Measurements from ENCODE around the gene NOTUM. TPM values are rescaled to one million over a fixed set of nuclear protein-coding genes. Genes with fewer than 3 reads are reported as not detected.

NOTUM gene
- total and polyA plus RNA-seq, 7 experiments from 2014 or later, result 0.35 to 0.82 TPM; not detected in 5

DNA sequence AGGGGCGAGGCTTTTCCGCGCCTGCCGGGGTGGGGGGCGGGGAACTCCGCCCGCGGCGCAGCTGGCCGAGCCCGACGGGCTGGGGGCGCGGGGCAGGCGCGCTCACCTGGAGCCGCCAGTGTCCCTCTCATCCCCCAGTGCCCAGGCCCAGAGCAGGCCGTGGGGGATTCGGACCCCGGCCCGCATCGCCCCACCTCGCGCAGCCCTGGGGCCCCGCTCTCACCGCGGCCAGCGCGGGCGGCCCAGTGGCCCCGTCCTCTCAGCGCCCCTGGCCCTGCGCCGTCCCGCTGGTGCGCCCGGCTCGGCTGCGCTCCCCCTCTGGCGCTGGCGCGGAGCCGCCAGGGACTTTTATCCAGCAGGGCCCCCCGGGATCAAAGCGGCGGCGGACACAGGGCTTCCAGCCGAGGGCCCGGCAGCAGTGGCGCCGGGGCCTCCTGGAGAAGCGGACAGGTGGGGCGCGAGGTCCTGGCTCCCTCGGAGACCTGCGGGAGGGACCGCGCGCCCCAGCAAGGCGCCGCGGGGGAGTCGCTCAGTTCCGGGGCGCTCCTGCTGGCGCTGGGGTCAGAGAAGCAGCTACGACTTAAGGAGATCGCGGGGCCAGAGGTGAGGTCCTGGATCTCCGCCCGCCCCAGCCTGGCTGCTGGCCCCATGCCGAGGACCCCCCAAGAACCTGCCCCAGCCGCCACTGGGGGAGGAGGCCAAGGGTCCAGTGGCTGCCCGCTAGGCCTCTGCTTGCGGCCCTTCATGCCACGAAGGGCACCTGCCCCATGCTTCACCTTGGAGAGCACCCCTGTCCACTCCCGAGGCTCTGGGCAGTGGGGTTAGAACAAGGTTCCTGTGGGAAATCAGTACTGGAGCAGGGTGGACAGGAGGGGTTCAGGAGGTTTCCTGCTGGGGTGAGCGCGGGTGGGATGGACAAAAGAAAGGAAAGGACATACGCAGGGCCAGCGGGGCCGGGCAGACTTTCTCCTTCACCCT lies 823 bp upstream of the NOTUM start:
- Mint-ChIP-seq H3K27me3 (peaks cover 0 to 48% (median 12%) of the 10 kb centered on the region in 5 donors), H3K4me1 (peaks cover 0 to 24% (median 5%) of the 10 kb centered on the region in 7 donors), H3K4me3 (peak overlapping the region in 8 of 10 donors; percentile 36 to 72 (median 58)), H3K27ac (peak overlapping the region in 1 of 9 donors; percentile 28), H3K9me3 (no peaks in the 10 kb centered on the region), H3K36me3 (no peaks in the 10 kb centered on the region)
- POLR2A ChIA-PET, result interaction anchor here (1.4 to 4.4 kb wide), 3 partner anchors 15 to 60 kb away, joined by 4 to 29 read pairs (median 7); partner anchors contain the start of genes CENPX and LRRC45
- H3K4me1 ChIP-seq (ENCODE audit: control insufficient read depth in 2 of 2, insufficient read depth in 2 of 2, low read length in 2 of 2), result peaks cover 3 to 10% of the 10 kb centered on the region in 2 donors
- DNase-seq (no peak), ATAC-seq (no peak)
- no peaks in the 10 kb centered on the region for H3K36me3 ChIP-seq (ENCODE audit: control insufficient read depth in 2 of 3, insufficient read depth in 3 of 3, low read length in 3 of 3)
- H3K9me3 ChIP-seq (ENCODE audit: control insufficient read depth in 2 of 3, low read length in 3 of 3), result no peaks in the 10 kb centered on the region
- H3K4me3 ChIP-seq (ENCODE audit: low read length), result no peak overlapping the region
- CTCF ChIA-PET, result interaction anchor here (1.1 to 5.7 kb wide), 2 partner anchors 13 to 59 kb away, joined by 3 to 122 read pairs; partner anchors contain the start of genes CENPX and LRRC45
- H3K27ac ChIP-seq (ENCODE audit: low read depth, low read length), result no peak overlapping the region
- intact Hi-C loops (cut with micrococcal nuclease), result loop anchor here in 1 of 2 donors (2.0 kb wide), 1 partner anchor 15 kb away; the partner anchor contains the start of gene ASPSCR1
- peaks cover 8% of the 10 kb centered on the region in 2 donors for H3K27me3 ChIP-seq (ENCODE audit: control insufficient read depth in 2 of 2, insufficient read depth in 2 of 2, low read length in 2 of 2)

DNA sequence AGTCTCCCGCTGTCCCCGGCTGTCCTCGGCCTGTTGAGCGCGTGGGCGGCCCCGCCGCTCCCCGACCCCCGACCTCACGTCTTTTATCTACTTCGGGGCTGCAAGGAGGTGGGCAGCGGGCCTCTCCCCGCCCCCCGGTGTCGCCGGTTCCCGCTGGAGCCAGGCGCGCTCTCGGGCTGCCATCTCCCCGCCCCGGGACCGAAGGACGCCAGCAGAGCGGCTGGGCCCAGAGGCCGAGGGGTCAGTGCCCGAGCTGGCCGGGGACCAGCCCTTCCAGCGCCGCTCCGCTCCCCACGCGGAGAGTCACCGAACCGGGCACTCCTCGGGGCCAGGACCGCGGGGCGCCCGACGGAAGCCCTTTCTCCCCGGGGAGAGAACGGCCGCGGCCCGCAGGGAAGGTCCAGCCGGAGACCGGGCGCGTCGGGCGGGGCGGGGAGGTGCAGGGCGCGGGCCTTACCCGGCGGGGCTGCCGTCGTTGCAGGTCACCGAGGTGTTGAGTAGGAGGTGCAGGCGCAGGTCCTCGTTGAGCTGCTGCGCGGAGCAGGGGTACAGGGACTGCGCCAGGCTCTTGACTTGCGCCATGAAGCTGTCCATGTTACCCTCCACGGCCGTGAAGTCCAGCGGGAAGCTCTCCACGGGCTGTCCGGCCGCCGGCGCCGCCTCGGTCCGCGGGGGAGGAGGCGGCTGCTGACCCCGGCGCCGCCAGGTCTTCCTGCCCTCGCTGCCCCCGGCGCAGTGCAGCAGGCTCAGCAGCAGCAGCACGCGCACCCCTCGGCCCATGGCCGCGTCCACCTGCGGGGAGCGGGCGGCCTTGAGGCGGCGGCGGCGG lies 643 bp downstream of the NOTUM start:
- Mint-ChIP-seq H3K4me3 (peak overlapping the region in 4 of 10 donors; percentile 37 to 82 (median 56)), H3K27me3 (peaks cover 0 to 48% (median 12%) of the 10 kb centered on the region in 5 donors), H3K36me3 (no peaks in the 10 kb centered on the region), H3K4me1 (peaks cover 0 to 12% (median 4%) of the 10 kb centered on the region in 7 donors), H3K27ac (no peak overlapping the region), H3K9me3 (no peaks in the 10 kb centered on the region)
- H3K4me1 ChIP-seq (ENCODE audit: control insufficient read depth in 2 of 2, insufficient read depth in 2 of 2, low read length in 2 of 2), result peaks cover 0 to 10% of the 10 kb centered on the region in 2 donors
- no peak overlapping the region for H3K27ac ChIP-seq (ENCODE audit: low read depth, low read length)
- intact Hi-C loops (cut with micrococcal nuclease), result loop anchor here in 1 of 2 donors (2.0 kb wide), 1 partner anchor 16 kb away; the partner anchor contains the start of gene ASPSCR1
- POLR2A ChIA-PET, result interaction anchor here (0.8 to 4.4 kb wide), 6 partner anchors 16 to 489 kb away, joined by 3 to 29 read pairs (median 6); partner anchors contain the start of genes ANAPC11, CENPX, DCXR and LRRC45
- peaks cover 8% of the 10 kb centered on the region in 2 donors for H3K27me3 ChIP-seq (ENCODE audit: control insufficient read depth in 2 of 2, insufficient read depth in 2 of 2, low read length in 2 of 2)
- H3K36me3 ChIP-seq (ENCODE audit: control insufficient read depth in 2 of 3, insufficient read depth in 3 of 3, low read length in 3 of 3), result no peaks in the 10 kb centered on the region
- CTCF ChIA-PET, result interaction anchor here (0.6 to 5.7 kb wide), 16 partner anchors 11 to 535 kb away, joined by 3 to 122 read pairs (median 6); partner anchors contain the start of genes CENPX, DCXR and LRRC45
- no peaks in the 10 kb centered on the region for H3K9me3 ChIP-seq (ENCODE audit: control insufficient read depth in 2 of 3, low read length in 3 of 3)
- H3K4me3 ChIP-seq (ENCODE audit: low read length), result no peak overlapping the region
- ATAC-seq, result no peak
- DNase-seq, result peak in 1 of 9 donors; percentile 29

DNA sequence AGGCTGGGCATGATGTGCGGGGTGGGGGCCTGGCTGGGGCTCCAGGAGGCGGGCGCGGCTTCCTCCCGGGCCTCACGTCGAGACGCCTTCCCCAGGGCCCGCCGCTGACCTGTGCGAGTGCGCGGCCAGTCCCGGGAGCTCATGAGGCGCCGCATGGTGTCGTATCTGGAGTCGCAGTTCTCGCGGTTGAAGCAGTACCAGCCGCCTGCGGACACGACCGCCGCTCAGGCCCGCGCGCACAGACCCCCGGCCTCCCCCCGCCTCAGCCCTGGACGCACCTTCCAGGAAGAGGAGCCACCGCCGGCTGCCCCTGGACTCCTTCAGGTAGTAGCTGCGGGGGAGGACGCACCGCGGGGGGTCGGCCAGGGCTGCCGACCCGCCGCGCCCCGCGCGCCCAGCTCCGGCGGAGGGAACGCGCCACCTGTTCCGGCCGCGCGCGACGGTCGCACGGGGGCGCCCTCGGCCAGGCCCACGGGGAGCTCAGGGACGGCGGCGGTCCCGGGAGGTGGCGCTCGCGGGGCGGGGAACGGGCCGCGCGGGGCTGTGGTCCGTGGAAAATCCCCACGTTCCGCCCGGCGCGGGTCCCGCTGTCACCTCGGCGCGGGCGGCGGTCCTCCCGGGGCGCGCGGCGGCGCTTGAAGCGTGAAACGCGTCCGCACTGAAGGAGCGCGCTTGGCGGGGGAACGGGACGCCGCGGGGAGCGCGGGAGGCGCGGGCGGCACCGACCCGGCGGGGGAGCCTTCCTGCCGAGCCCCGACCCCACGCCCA lies 1.4 kb downstream of the NOTUM start:
- intact Hi-C loops (cut with micrococcal nuclease), result loop anchor here (1.0 to 2.0 kb wide), 3 partner anchors 17 to 195 kb away; partner anchors contain the start of gene ASPSCR1 (in 1 of the 2)
- Mint-ChIP-seq H3K4me1 (peaks cover 0 to 8% (median 2%) of the 10 kb centered on the region in 7 donors), H3K27me3 (peaks cover 0 to 41% (median 12%) of the 10 kb centered on the region in 5 donors), H3K9me3 (no peaks in the 10 kb centered on the region), H3K27ac (no peak overlapping the region), H3K36me3 (no peaks in the 10 kb centered on the region), H3K4me3 (peak overlapping the region in 7 of 10 donors; percentile 43 to 82 (median 57))
- peak; percentile 73 to 94 (median 84) for DNase-seq
- H3K27me3 ChIP-seq (ENCODE audit: control insufficient read depth in 2 of 2, insufficient read depth in 2 of 2, low read length in 2 of 2), result peaks cover 8% of the 10 kb centered on the region in 2 donors
- peak; percentile 97 for ATAC-seq
- H3K4me3 ChIP-seq (ENCODE audit: low read length), result no peak overlapping the region
- H3K4me1 ChIP-seq (ENCODE audit: control insufficient read depth in 2 of 2, insufficient read depth in 2 of 2, low read length in 2 of 2), result peaks cover 0 to 10% of the 10 kb centered on the region in 2 donors
- H3K27ac ChIP-seq (ENCODE audit: low read depth, low read length), result no peak overlapping the region
- no peaks in the 10 kb centered on the region for H3K36me3 ChIP-seq (ENCODE audit: control insufficient read depth in 2 of 3, insufficient read depth in 3 of 3, low read length in 3 of 3)
- POLR2A ChIA-PET, result interaction anchor here (0.8 to 4.4 kb wide), 6 partner anchors 53 to 490 kb away, joined by 3 to 29 read pairs (median 4); partner anchors contain the start of genes ANAPC11, CENPX, DCXR and LRRC45
- no peaks in the 10 kb centered on the region for H3K9me3 ChIP-seq (ENCODE audit: control insufficient read depth in 2 of 3, low read length in 3 of 3)
- CTCF ChIA-PET, result interaction anchor here (0.6 to 5.7 kb wide), 22 partner anchors 8 to 572 kb away, joined by 3 to 122 read pairs (median 4); partner anchors contain the start of genes CENPX, DCXR and LRRC45

DNA sequence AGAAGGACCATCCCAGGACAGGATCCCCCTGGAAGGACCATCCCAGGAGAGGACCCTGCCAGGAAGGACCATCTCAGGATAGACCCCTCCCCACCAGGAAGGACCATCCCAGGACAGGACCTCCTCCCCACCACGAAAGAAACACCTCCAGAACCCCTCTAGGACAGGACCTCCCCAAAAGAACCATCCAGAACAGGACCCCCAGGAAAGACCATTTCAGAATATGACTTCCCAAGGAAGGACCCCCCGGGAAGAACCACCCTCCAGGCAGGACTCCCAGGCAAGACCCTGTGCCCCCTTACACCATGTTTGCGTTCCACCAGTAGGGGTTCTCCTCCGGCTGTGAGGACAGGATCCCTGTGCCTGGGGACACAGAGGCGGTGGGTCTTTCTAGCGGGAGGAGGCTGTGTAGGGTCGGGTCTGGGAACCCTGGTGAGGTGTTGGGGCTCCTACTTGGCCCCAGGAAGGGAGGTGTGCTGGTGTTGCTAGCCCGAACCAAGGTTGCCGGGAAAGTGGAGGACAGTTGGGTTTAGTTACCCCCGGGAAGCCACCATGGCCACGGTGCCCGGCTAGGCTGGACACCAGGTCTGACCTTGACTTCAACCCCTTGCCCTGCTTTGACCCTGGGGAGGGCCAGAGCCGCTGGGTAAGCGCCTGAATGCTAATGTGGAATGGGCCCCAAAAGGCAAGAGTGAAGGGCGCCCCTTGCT lies 2.2 kb downstream of the NOTUM start:
- peaks cover 0 to 5% (median 0%) of the 10 kb centered on the region in 7 donors for H3K4me1 Mint-ChIP-seq
- peak overlapping the region; percentile 27 to 82 (median 53) for H3K4me3 Mint-ChIP-seq
- H3K36me3 ChIP-seq (ENCODE audit: control insufficient read depth in 2 of 3, insufficient read depth in 3 of 3, low read length in 3 of 3), result no peaks in the 10 kb centered on the region
- H3K36me3 Mint-ChIP-seq, result no peaks in the 10 kb centered on the region
- H3K27ac ChIP-seq (ENCODE audit: low read depth, low read length), result no peak overlapping the region
- peaks cover 0 to 33% (median 12%) of the 10 kb centered on the region in 5 donors for H3K27me3 Mint-ChIP-seq
- intact Hi-C loops (cut with micrococcal nuclease), result loop anchor here (1.0 kb wide), 2 partner anchors 63 to 196 kb away; no protein-coding TSS in a partner anchor
- no peak overlapping the region for H3K27ac Mint-ChIP-seq
- CTCF ChIA-PET, result interaction anchor here (0.6 to 5.7 kb wide), 22 partner anchors 8 to 573 kb away, joined by 3 to 122 read pairs (median 4); partner anchors contain the start of genes CENPX, DCXR and LRRC45
- peaks cover 0 to 5% of the 10 kb centered on the region in 2 donors for H3K4me1 ChIP-seq (ENCODE audit: control insufficient read depth in 2 of 2, insufficient read depth in 2 of 2, low read length in 2 of 2)
- ATAC-seq (no peak), DNase-seq (no peak)
- POLR2A ChIA-PET, result interaction anchor here (0.8 to 4.4 kb wide), 5 partner anchors 54 to 491 kb away, joined by 3 to 29 read pairs (median 4); partner anchors contain the start of genes CENPX, DCXR and LRRC45
- no peaks in the 10 kb centered on the region for H3K9me3 ChIP-seq (ENCODE audit: control insufficient read depth in 2 of 3, low read length in 3 of 3)
- H3K4me3 ChIP-seq (ENCODE audit: low read length), result no peak overlapping the region
- H3K9me3 Mint-ChIP-seq, result no peaks in the 10 kb centered on the region
- peaks cover 5 to 8% of the 10 kb centered on the region in 2 donors for H3K27me3 ChIP-seq (ENCODE audit: control insufficient read depth in 2 of 2, insufficient read depth in 2 of 2, low read length in 2 of 2)

DNA sequence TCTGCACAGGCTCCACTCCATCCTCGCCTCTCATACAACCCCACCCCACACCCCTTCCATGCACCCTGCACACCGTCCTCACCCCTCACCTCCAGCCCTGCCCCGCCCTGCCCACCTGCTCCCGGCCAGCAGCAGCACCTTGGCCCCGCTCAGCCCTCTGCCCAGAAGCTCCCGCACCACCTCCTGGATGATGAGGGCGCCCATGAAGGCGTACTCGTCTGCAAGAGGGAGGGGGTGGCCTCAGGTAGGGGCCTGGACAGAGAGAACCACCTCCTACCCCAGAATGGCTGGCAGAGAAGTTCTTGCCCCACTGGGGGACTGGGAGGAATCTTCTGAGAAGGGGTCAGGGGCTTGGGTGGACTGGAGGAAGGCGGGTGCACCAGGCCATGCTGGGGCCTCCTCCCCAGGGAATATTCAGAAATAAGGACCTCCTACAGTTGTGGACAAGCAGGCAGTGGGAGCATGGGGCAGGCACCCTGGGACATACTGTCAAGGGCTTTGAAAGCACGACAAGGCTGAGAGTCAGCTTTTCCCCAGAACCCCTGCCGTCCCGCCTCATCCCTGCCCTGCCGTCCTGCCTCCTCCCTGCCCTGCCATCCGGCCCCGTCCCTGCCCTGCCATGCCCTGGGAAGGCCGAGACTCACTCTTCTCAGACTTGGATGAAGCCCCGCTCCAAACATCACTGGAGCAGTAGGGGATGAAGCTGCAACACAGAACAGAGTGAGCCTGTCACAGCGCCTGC lies 3.1 kb downstream of the NOTUM start:
- H3K4me1 Mint-ChIP-seq, result peaks cover 0 to 5% (median 0%) of the 10 kb centered on the region in 7 donors
- Histone ChIP-seq H3K27me3 (ENCODE audit: control insufficient read depth in 2 of 2, insufficient read depth in 2 of 2, low read length in 2 of 2) (peaks cover 5 to 8% of the 10 kb centered on the region in 2 donors), H3K9me3 (ENCODE audit: control insufficient read depth in 2 of 3, low read length in 3 of 3) (no peaks in the 10 kb centered on the region), H3K27ac (ENCODE audit: low read depth, low read length) (no peak overlapping the region), H3K4me1 (ENCODE audit: control insufficient read depth in 2 of 2, insufficient read depth in 2 of 2, low read length in 2 of 2) (no peaks in the 10 kb centered on the region), H3K4me3 (ENCODE audit: low read length) (no peak overlapping the region), H3K36me3 (ENCODE audit: control insufficient read depth in 2 of 3, insufficient read depth in 3 of 3, low read length in 3 of 3) (no peaks in the 10 kb centered on the region)
- POLR2A ChIA-PET, result no interaction called here
- no peaks in the 10 kb centered on the region for H3K9me3 Mint-ChIP-seq
- H3K27me3 Mint-ChIP-seq, result peaks cover 0 to 24% (median 12%) of the 10 kb centered on the region in 5 donors
- peak overlapping the region in 6 of 10 donors; percentile 32 to 82 (median 51) for H3K4me3 Mint-ChIP-seq
- intact Hi-C loops (cut with micrococcal nuclease), result no loop called here
- peak overlapping the region in 1 of 9 donors; percentile 29 for H3K27ac Mint-ChIP-seq
- no peak for ATAC-seq
- DNase-seq, result no peak
- CTCF ChIA-PET, result no interaction called here
- H3K36me3 Mint-ChIP-seq, result no peaks in the 10 kb centered on the region
